Panc1 (cell line): Measurements from ENCODE around the gene KCTD12.

Source experiments
- CTCF ChIP-seq: fragments of 450-650 bp; IDR thresholded peaks from 2 replicates; pipeline ENCODE4 v1.5.1; 2017; ENCODE audit warnings: mild to moderate bottlenecking
- POLR2AphosphoS5 ChIP-seq: IDR thresholded peaks from 2 replicates; pipeline ENCODE4 v1.6.1; 2012; ENCODE audit warnings: mild to moderate bottlenecking, low read depth, low read length, moderate library complexity

- TF ChIP-seq CTCF (no peak), POLR2AphosphoS5 (no peak)
These were observed 53.8 kb downstream of the KCTD12 start for GRCh38 chr13:76832258-76832988.
